GM12865 (cell line): ENCODE results near the gene TMEFF2.

Source experiments
- DNase-seq: peaks from one replicate; pipeline ENCODE4 v3.0.0; 2010; ENCODE audit warnings: low read depth
- H3K4me3 ChIP-seq: 2 replicates; pipeline ENCODE4 v1.5.1; 2011; ENCODE audit warnings: mild to moderate bottlenecking, low read depth, low read length, control low read depth
- TF ChIP-seq, protein P1 (sequence below): IDR thresholded peaks from 2 replicates; pipeline ENCODE4 v1.5.1; 2011; ENCODE audit warnings: low read length, control low read depth, low read depth, inconsistent platforms; ENCODE audit not compliant: insufficient read depth; ENCODE audit errors: missing control alignments

TMEFF2 gene

DNA sequence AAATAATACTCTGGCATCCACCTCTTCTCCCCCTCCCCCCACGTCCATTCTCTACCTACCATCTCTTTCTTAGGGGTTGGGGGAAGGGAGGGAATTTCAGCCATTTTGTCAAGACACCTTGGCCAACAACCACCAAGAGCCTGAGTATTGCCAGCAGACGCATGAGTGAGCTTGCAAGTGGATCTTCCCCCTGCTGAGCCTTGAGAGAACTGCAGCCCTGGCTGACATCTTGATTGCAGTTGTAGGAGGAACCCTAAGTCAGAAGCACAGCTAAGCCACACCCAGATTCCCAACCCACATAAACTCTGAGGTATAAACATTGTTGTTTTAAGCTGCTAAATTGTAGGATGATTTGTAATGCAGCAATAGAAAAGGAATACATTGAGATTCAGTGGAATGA, 165.6 kb downstream of the TMEFF2 start:
- DNase-seq = peak; percentile 58
- no peak overlapping the region for H3K4me3 ChIP-seq
- TF ChIP-seq, protein P1, sequence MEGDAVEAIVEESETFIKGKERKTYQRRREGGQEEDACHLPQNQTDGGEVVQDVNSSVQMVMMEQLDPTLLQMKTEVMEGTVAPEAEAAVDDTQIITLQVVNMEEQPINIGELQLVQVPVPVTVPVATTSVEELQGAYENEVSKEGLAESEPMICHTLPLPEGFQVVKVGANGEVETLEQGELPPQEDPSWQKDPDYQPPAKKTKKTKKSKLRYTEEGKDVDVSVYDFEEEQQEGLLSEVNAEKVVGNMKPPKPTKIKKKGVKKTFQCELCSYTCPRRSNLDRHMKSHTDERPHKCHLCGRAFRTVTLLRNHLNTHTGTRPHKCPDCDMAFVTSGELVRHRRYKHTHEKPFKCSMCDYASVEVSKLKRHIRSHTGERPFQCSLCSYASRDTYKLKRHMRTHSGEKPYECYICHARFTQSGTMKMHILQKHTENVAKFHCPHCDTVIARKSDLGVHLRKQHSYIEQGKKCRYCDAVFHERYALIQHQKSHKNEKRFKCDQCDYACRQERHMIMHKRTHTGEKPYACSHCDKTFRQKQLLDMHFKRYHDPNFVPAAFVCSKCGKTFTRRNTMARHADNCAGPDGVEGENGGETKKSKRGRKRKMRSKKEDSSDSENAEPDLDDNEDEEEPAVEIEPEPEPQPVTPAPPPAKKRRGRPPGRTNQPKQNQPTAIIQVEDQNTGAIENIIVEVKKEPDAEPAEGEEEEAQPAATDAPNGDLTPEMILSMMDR = peak; percentile 41

DNA sequence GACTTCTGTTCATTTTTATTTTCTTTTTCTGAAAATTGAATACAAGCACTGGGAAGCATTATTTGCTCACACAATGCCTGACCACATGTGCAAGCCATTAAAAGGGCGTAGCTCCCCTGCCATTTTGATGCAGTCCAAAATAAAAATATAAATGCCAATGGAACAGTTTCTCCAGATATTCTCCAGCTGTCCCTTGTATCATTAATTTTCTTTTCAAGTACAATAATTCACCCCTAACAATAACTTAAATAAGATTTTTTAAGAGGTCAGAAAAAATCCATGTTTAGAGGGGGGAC, 168.0 kb downstream of the TMEFF2 start:
- no peak for DNase-seq

DNA sequence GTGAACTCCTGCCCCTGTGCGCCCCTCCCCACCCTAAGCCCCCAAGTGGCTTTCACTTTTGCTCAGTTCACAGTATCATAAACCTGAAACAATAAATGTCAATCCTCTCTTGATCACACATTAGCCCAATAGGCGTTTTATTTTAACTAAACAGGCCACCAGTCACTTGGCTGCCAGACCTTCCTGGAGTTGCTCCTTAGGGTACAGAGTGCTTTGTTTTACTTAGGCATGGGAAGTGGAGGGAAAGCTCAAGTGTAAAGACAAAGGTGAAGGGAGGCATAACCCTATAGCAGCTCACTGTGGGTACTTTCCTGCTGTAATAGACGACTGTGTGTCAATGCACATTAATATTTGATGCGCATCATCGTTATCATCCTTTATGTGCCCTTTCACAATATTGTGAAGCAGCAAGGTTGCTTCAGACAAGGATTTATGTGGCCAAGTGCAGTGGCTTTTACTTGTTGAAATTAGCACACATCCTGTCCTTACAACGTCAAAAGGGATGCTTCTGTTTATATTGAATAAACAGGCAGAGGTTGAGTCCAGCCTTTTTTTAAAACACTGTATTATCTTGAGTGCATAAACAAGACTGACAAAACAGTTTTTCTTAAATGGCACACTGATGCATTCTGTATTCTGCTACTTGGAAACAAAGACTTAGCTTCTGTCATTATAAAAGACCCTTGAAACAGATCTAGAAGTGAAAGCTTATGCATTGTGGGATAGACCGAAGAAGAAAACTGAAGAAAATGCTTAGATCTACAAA, 168.5 kb downstream of the TMEFF2 start:
- H3K4me3 ChIP-seq = no peak overlapping the region
- DNase-seq = no peak
- TF ChIP-seq, protein P1 = no peak

More for the DNA sequence above, 168.0 kb downstream of the TMEFF2 start:
- no peak overlapping the region for H3K4me3 ChIP-seq
- TF ChIP-seq, protein P1 = no peak

DNA sequence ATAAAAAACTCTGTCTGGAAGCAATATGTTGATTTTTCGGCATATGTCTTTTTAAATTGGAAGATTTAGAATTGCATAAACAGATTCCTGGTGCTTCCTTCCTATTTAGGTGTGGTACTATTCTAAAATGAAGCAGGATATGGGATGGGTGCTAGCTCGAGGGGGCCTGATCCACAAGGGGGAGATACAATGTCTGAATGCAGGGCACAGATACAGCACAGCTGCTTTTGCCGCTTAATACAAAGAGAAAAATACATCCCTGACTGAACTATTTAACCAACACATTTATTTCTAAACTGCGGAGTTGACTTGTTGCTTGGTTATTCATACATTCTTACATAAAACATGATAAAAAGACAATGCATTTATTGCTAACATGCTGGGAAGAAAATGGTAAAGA, 169.1 kb downstream of the TMEFF2 start:
- TF ChIP-seq, protein P1 = no peak
- no peak for DNase-seq
- no peak overlapping the region for H3K4me3 ChIP-seq

DNA sequence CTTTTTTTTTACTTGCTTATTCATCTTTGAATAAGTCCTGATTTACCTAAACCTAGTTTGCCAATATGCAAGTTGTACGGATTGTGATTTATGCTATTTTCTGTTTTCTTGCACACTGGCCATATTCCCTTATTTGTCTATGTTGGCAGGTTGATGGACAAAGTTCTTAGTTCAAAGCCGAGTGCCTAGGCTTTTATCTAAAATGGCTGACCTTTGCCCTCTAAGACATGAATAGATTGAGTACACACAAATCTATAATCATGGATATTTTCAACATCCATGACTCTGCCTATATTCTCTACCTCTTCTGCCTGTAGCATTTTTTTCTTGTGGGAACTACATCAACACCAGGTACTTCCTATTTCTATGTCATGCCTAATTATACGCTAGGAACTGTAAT, 171.7 kb downstream of the TMEFF2 start:
- TF ChIP-seq, protein P1 = no peak
- H3K4me3 ChIP-seq = no peak overlapping the region
- DNase-seq = no peak

DNA sequence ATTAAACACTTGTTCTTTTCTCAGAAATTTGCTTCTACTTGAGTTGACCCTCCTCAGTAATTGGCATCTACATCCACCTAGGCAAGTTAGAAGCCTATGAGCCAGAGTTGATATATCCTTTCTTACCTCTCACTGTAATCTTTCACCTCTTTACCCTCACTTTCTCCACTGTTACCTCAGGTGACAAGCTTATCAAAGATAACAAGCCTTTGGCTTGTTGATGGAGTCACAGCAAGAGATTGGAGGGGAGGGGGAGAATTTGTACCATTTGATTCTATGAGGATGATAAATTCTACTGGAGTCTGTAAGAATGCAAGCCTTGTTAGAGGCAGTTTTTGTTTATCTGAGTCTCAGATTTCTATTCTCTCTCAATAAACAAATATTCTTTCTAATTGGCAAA, 176.9 kb downstream of the TMEFF2 start:
- DNase-seq = no peak
- H3K4me3 ChIP-seq = no peak overlapping the region
- TF ChIP-seq, protein P1 = no peak

DNA sequence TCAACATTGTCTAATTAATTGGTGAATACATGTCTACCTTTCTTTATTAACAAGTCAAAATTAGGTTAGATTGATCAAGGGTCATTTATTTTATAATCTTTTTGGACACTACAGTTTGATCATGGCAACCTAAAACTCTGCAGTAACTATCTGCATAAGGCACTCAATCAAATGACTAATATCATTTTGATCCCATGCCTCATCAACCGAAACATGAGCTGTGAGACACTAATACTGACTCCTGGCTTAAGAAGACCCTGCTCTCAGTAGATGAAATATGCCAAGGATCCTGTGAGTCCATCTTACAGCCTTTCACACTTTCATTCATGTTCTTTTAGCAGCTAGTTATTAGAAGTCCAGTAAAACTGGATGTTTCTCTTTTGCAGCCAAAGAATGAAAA, 178.5 kb downstream of the TMEFF2 start:
- TF ChIP-seq, protein P1 = no peak
- no peak overlapping the region for H3K4me3 ChIP-seq
- DNase-seq = no peak
